ENCODE data around the gene EFS.

GRCh38 chr14:23380976-23381375 is 16.0 kb upstream of the EFS start:
- TF ChIP-seq EP300 (IDR thresholded peaks at IDR 0.05) (no peak), POLR2A (IDR thresholded peaks at IDR 0.05) (no peak)

Data from suprapubic skin (tissue), 2 donors.